Neural cell (in vitro differentiated cells): ENCODE results near the gene MSH3. TPM values are rescaled to one million over a fixed set of nuclear protein-coding genes. Genes with fewer than 3 reads are reported as not detected.

Experiments
- H2AFZ ChIP-seq: fragments of 200-600, 300-800 bp; sonication (generic), shearing (Covaris generic); 2 replicates; pipeline ENCODE4 v1.6.0; 2014; ENCODE audit warnings: low read depth, mild to moderate bottlenecking, antibody characterized with exemption, low read length, moderate library complexity
- H3F3A ChIP-seq: fragments of 200-600 bp; shearing (Covaris generic); 2 replicates; pipeline ENCODE4 v1.6.1; 2016; ENCODE audit warnings: mild to moderate bottlenecking, moderate library complexity, mixed read lengths, antibody characterized with exemption, low read length; ENCODE audit not compliant: insufficient read depth, poor library complexity, severe bottlenecking
- H3K27ac ChIP-seq: fragments of 200-600, 300-800 bp; sonication (generic), shearing (Covaris generic); 2 replicates; pipeline ENCODE4 v1.5.1; 2014; ENCODE audit warnings: mild to moderate bottlenecking, low read length, moderate library complexity
- H3K27me3 ChIP-seq: fragments of 300-800, 200-600 bp; sonication (generic), shearing (Covaris generic); 2 replicates; pipeline ENCODE4 v1.6.0; 2014; ENCODE audit warnings: mild to moderate bottlenecking, low read depth, low read length, moderate library complexity; ENCODE audit not compliant: insufficient read depth
- H3K36me3 ChIP-seq: fragments of 300-800, 200-600 bp; sonication (generic), shearing (Covaris generic); 2 replicates; pipeline ENCODE4 v1.5.1; 2014; ENCODE audit warnings: mild to moderate bottlenecking, antibody characterized with exemption, low read length, moderate library complexity; ENCODE audit not compliant: insufficient read depth
- H3K4me2 ChIP-seq: fragments of 300-800, 200-600 bp; sonication (generic), shearing (Covaris generic); 2 replicates; pipeline ENCODE4 v1.6.0; 2014; ENCODE audit warnings: mild to moderate bottlenecking, low read length
- H3K4me3 ChIP-seq: fragments of 300-800, 200-600 bp; sonication (generic), shearing (Covaris generic); 2 replicates; pipeline ENCODE4 v1.5.1; 2014; ENCODE audit warnings: mild to moderate bottlenecking, low read length, moderate library complexity
- H3K79me2 ChIP-seq: fragments of 200-600 bp; shearing (Covaris generic); replicated peaks from 2 replicates; pipeline ENCODE4 v1.6.0; 2014; ENCODE audit warnings: mild to moderate bottlenecking, low read length, moderate library complexity; ENCODE audit not compliant: insufficient read depth
- H3K9ac ChIP-seq: fragments of 300-800, 200-600 bp; sonication (generic), shearing (Covaris generic); 2 replicates; pipeline ENCODE4 v1.6.1; 2016; ENCODE audit warnings: mild to moderate bottlenecking, low read length, mixed read lengths
- H3K9me2 ChIP-seq: fragments of 200-600 bp; shearing (Covaris generic); 2 replicates; pipeline ENCODE4 v1.6.1; 2016; ENCODE audit warnings: mild to moderate bottlenecking, low read length, mixed read lengths; ENCODE audit not compliant: insufficient read depth
- H3K9me3 ChIP-seq: fragments of 200-600, 300-800 bp; sonication (generic), shearing (Covaris generic); 2 replicates; pipeline ENCODE4 v1.6.1; 2016; ENCODE audit warnings: mild to moderate bottlenecking, mixed run types, low read length, moderate library complexity, mixed read lengths
- H4K20me1 ChIP-seq: fragments of 200-600 bp; shearing (Covaris generic); 2 replicates; pipeline ENCODE4 v1.6.1; 2016; ENCODE audit warnings: mild to moderate bottlenecking, mixed run types; ENCODE audit not compliant: insufficient read depth
- CTCF ChIP-seq: fragments of 450-650 bp; IDR thresholded peaks from 2 replicates; pipeline ENCODE4 v1.5.1; 2014; ENCODE audit warnings: antibody characterized with exemption, mild to moderate bottlenecking, moderate library complexity; ENCODE audit not compliant: poor library complexity, severe bottlenecking
- EP300 ChIP-seq: fragments of 450-650 bp; conservative IDR thresholded peaks from 2 replicates; pipeline ENCODE4 v1.6.1; 2014; ENCODE audit warnings: antibody characterized with exemption, mild to moderate bottlenecking, moderate library complexity; ENCODE audit not compliant: poor library complexity, severe bottlenecking
- EZH2 ChIP-seq: fragments of 200-600, 300-800 bp; shearing (Covaris generic), sonication (generic); IDR thresholded peaks from 2 replicates; pipeline ENCODE4 v1.6.1; 2014; ENCODE audit warnings: antibody characterized with exemption, low read length, borderline replicate concordance, mild to moderate bottlenecking; ENCODE audit not compliant: insufficient read depth, poor library complexity, severe bottlenecking
- MXI1 ChIP-seq: fragments of 450-650 bp; conservative IDR thresholded peaks from 2 replicates; pipeline ENCODE4 v1.6.1; 2014; ENCODE audit warnings: antibody characterized with exemption, mild to moderate bottlenecking; ENCODE audit not compliant: poor library complexity, severe bottlenecking
- POLR2AphosphoS5 ChIP-seq: IDR thresholded peaks from 2 replicates; pipeline ENCODE4 v1.6.1; 2012
- RAD21 ChIP-seq: fragments of 450-650 bp; conservative IDR thresholded peaks from 2 replicates; pipeline ENCODE4 v1.6.1; 2014; ENCODE audit warnings: antibody characterized with exemption, mild to moderate bottlenecking, moderate library complexity
- REST ChIP-seq: IDR thresholded peaks from 2 replicates; pipeline ENCODE4 v1.6.1; 2012; ENCODE audit warnings: borderline replicate concordance
- SMC3 ChIP-seq: fragments of 450-650 bp; conservative IDR thresholded peaks from 2 replicates; pipeline ENCODE4 v1.6.1; 2014; ENCODE audit warnings: antibody characterized with exemption, mild to moderate bottlenecking, moderate library complexity; ENCODE audit not compliant: poor library complexity
- TAF1 ChIP-seq: IDR thresholded peaks from 2 replicates; pipeline ENCODE4 v1.6.1; 2012; ENCODE audit warnings: low read depth
- polyA plus RNA-seq: library from polyadenylated mRNA; depleted of rRNA; stranded (reverse); fragments of >200 nt; gene quantifications from 2 replicates; pipeline ENCODE4 v1.2.3, GENCODE V29; 2014

Gene MSH3
- polyA plus RNA-seq, 1 donor from 2014 or later: 9.8 TPM

- H3K27me3 ChIP-seq: no peaks in the 10 kb centered on the region
- no peak overlapping the region for H3K4me3 ChIP-seq
- no peaks in the 10 kb centered on the region for H3F3A ChIP-seq
- no peak overlapping the region for H3K27ac ChIP-seq
- H4K20me1 ChIP-seq: no peaks in the 10 kb centered on the region
- H3K9ac ChIP-seq: no peak overlapping the region
- H3K9me3 ChIP-seq: no peaks in the 10 kb centered on the region
- H3K36me3 ChIP-seq: no peaks in the 10 kb centered on the region
- H2AFZ ChIP-seq: no peak overlapping the region
- TF ChIP-seq POLR2AphosphoS5: no peak
- no peak for TF ChIP-seq CTCF
- no peak for TF ChIP-seq SMC3
- no peak overlapping the region for H3K4me2 ChIP-seq
- no peaks in the 10 kb centered on the region for H3K9me2 ChIP-seq
- no peaks in the 10 kb centered on the region for H3K79me2 ChIP-seq
These were observed 29.2 kb upstream of the MSH3 start for GRCh38 chr5:80625230-80625629.

- Histone ChIP-seq H2AFZ (no peak overlapping the region), H3F3A (no peaks in the 10 kb centered on the region), H3K9ac (no peak overlapping the region), H3K79me2 (no peaks in the 10 kb centered on the region), H3K36me3 (no peaks in the 10 kb centered on the region), H3K9me3 (no peaks in the 10 kb centered on the region), H3K4me2 (no peak overlapping the region), H4K20me1 (no peaks in the 10 kb centered on the region), H3K9me2 (no peaks in the 10 kb centered on the region), H3K27ac (no peak overlapping the region), H3K27me3 (no peaks in the 10 kb centered on the region), H3K4me3 (no peak overlapping the region)
- TF ChIP-seq TAF1 (no peak), POLR2AphosphoS5 (no peak), MXI1 (no peak), SMC3 (no peak), EP300 (no peak), REST (no peak), RAD21 (no peak), EZH2 (no peak), CTCF (no peak)
These were observed 25.2 kb upstream of the MSH3 start for GRCh38 chr5:80629281-80629680.
